Activated CD4-positive, alpha-beta T cell treated with anti-CD3 and anti-CD28 coated beads, Interleukin-2, amount 50 U/mL, for 48 hours (primary cell): ENCODE data around the gene NOL6.

Experiments
- DNase-seq, 2 experiments: peaks; one replicate each; pipeline ENCODE4 v3.0.0-alpha.2; 2020

Gene NOL6

DNA sequence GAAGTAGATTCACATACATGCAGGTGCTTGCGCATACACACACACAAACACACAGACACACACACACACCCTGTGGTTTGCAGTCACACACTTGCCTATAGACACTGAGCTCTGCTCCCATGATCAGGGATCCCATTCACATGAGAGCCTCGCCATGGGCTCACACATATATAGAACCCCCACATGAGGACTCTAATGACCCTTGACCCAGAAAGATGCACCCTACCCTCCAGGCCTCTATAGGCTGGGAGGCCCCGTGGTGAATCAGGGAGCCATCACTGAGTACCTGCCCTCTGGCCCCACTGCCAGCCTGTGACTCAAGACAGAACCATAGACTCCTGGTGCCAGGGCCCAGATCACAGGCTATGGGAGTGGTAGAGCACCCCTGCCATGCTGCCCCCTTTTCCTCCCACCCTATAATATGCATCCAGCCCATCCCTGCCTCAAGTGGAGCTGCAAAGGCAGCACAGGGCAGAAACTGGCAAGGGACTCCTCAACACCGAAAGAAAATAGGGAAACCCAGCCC is 23.0 kb downstream of the NOL6 start:
- no peak for DNase-seq

- no peak for DNase-seq
These were observed 24.0 kb downstream of the NOL6 start for GRCh38 chr9:33449715-33450114.

DNA sequence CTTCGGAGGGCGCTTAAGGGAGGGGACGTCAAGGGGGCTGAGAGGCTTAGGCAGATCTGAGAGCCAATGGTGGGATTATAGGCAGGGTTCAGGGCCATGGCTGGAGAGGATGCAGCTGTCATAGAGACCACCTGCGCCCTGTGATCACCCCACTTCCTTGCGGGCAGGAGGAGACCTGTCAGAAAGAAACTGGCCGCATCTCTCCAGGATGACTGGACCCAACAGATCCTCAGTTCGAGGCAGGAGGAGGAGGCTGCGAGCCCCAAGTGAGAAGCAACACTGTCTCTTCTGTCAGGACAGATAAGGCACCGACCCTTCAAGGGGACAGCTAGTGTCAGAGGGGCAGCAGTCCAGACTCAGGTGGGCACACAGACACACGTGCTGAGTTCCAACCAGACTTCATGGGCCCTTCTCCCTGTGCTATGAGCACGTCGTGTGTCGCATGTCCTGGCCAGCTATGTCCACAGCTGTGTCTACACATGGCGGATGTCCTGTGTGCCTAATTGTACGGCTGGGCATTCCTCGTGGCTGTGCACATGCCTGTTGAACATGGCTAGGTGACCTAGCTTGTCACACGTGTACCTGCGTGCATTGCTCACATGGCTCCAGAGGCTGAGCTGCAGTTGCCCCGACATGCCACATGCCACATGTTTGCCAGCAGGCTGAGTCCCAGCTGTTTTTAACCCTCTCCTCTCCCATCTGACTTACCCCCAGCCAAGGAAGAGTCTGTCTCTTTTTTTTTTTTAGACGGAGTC is 25.7 kb downstream of the NOL6 start:
- peak; percentile 33 to 45 for DNase-seq

- peak; percentile 66 to 72 for DNase-seq
These were observed 26.6 kb downstream of the NOL6 start, which contains the start of gene AQP3 for GRCh38 chr9:33446946-33447798. TSS of gene AQP3 (minus strand) at chr9:33447593. CDS start at chr9:33447530, 63 bp downstream.

GRCh38 chr9:33446240-33446945 is 27.3 kb downstream of the NOL6 start:
- DNase-seq, result peak; percentile 56 to 70

DNA sequence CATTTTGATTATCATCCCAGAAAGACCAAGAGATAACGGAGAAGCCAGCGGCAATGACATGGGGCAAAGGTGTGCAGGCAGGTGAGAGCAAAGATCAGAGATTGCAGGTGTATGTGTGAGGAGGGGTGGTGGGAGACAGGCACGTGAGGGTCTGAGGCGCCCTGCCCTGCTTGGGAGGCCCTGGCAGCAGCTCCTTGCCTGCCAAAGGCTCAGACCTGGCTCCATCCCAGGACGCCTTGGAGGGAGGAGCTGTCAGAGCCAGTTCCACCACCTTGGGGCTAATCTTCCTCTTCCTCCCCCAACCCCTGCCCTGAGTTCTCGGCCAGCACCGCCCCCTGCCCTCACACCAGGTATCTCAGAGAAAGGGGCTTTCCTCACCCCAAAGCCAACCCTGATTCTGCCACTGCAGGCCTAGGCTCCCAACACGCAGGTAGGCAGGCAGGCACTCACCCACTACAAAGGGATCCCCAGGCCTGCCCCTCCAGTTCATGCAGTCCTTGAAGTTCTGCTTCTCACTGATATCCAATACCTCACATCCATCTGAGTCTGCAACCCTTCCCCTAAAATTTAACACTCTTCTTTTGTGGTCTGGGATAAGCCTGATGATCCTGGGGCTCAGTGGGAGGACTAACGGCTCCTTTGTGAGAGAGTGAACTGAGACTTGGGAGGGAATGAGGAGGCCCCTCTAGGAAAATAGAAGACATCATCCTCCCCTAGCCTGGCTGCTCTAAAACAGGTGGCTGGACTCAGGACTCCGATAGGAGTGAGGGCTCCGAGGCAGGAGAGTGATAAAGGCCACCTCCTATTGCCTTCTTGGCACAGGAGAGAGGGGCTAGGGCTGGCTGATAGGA is 28.1 kb downstream of the NOL6 start:
- DNase-seq, result no peak

- no peak for DNase-seq
These were observed 30.1 kb downstream of the NOL6 start for GRCh38 chr9:33443464-33444154.

- no peak for DNase-seq
These were observed 30.7 kb downstream of the NOL6 start for GRCh38 chr9:33443047-33443446.

- no peak for DNase-seq
These were observed 31.6 kb downstream of the NOL6 start for GRCh38 chr9:33442125-33442524.

- DNase-seq, result no peak
These were observed 33.1 kb downstream of the NOL6 start for GRCh38 chr9:33440609-33441008.

DNA sequence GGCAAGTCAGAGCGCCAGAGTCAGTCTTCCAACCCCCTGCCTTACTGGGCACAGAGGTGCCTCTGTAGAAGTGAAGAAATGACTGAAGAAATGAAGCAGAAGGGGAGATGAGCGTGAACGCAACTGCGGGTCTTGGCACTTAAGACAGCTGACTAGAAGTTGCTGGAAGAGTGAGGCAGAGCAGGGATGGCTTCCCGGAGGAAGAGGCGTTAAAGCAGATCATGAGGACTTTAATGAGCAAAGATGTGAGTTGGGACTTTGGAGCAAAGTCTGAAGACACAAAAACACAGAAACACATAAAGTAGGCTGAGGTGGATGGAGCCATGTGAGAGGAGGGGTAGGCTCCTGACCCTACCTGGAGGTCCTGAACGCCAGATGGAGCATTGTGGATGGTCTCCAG is 33.5 kb downstream of the NOL6 start:
- DNase-seq, result no peak

DNA sequence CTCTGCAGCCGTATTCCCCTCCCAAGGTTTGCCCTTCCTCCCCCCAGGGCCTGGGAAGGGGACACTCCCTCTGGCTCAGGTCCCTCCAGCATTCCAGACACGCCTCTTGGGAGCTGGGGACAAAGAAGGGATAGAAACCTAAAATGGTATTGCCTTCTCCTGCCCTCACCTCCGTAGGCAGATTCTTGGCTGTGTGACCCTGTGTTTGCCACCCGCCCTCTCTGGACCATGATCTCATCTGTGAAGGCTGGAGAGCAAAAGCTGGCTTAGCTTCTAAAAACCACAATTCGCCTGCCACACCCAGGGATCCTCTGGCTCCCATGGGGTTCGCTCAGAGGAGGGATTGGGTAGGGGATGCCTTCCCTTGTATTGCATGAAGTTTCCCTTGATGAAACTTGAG is 34.0 kb downstream of the NOL6 start:
- DNase-seq, result no peak

DNA sequence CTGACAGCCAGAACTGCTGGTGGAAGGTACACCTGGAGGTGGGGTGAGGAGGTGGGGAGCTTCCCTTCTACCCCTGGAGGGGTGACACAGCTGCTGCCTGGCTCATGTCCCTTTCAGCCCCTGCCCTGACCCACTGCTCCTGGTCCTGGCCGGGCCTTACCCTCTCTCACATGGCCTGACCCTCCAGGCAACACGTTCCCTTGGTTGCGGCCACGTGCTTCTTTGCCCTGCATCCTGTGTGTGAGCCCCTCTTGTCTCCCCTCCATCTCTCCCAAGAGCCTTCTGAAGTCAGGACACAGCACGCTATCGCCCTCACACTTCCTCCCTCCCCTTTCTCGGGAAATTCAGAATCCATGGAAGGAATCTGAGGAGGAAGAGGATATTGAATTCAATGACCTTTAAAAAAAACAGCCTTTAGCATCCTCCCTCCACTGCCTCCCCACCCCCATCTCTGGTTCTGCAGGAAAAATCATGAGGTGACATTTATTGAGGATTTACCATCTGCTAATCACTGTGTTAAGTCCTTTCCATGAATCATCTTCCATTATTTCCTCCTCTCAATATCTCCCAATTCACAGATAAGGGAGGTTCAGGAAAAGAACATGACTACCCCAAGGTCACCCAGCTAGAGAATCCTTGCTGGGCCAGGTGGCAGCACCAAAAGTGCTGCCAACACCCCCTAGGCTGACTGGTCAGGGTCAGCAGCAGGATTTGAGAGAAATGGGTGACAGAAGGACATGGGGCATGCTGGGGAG is 34.6 kb downstream of the NOL6 start:
- DNase-seq, result no peak

GRCh38 chr9:33437898-33438297 is 35.8 kb downstream of the NOL6 start:
- DNase-seq, result no peak

GRCh38 chr9:33437205-33437604 is 36.5 kb downstream of the NOL6 start:
- no peak for DNase-seq

DNA sequence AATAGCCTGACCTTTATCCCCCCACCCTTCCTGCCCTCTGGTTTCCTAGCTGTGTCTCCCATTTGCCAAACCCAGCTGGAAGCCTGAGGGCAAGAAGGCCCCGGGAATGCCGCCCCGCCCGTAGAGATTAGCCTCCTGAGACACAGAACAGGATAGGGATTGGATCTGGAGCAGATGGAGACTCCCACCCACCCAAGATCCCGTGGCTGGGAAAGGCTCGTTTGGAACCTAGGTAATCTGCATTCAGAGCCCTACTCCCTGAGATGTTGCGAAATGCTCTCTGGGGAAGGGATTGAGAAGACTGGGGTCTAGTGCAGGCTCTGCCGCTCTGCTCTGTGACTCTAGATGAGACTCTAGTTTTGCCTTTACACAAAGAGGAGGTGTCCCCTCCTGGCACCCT is 37.3 kb downstream of the NOL6 start:
- DNase-seq, result no peak

DNA sequence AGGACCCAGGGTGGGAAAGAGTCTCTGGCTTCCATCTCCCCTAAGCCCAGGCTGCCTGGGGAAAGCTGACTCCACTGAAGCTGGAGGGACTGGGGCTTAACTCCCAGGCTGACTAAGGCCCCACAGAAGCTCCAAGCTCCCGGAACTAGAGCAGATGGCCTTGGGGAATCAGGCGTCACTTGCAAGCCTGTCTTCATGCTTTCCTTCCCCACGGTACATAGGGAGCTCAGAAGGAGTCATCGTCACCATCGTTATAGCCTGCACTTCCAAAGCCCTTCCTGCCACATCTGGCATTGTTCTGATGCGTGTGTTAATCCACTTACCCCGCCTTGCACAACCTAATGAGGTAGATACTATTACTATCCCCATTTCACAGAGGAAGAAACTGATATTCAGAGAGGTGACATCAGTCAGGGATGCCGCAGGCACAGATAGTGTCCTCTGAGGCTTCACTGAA is 37.9 kb downstream of the NOL6 start:
- no peak for DNase-seq

DNA sequence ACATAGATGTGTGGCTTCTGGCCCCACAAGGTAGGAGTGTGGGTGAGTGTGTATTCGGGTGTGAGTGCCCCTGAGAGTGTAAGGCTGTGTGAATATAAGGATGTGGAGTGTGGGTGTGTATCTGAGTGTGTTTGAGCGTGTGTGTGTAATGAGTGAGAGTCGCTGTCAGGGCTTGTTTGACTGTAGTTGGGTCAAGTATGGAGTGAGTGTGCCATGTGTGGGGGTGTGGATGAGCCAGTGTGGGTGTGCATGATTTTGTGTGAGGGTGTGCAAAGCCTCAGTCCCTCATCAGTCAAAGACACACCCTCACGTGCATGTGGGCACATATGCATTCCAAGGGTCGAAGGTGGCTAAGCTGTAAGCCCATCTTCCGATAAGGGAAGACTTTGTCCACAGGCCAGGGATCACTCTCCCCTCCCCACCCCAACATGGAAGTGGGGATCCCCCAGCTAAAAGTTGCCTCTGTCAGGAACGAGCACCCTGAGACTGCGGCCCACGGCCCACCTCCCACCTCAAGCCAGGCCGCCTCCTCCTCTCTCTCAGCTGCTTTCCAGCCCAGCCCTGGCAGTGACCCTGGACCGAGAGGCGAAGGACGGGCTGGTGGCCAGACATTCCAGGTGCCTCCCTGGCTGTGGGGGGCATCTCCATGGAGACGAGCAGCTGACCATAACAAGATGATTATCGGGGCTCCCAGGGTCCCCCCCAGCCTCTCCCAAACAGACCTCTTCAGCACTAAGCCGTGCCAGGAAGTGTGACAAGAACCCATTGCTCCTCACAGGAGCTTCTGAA is 39.2 kb downstream of the NOL6 start:
- DNase-seq, result no peak

DNA sequence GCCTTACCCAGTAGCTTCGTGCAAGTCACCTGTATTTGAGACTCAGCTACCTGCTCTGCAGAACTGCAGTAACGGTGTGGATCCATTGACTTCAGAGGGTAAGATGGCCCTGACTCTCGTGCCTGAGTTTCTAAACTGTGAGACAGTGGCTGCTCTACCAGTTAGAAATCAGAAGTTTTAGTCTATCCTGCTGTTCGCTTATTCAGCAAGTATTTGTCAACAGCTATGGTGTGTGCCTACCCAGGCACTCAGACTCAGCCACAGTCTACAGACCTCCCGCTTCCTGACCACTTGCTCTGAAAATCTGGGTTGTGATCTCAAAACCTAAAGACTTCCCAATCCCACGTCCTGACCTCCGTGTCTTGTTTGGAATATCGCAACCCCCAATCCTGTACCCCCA is 39.9 kb downstream of the NOL6 start:
- DNase-seq, result no peak

- no peak for DNase-seq
These were observed 42.3 kb downstream of the NOL6 start for GRCh38 chr9:33431420-33431819.
